Chondrocyte (in vitro differentiated cells): Measurements from ENCODE around the gene RTL10. TPM values are rescaled to one million over a fixed set of nuclear protein-coding genes. Genes with fewer than 3 reads are reported as not detected.
"Not testable (repeated sequence)": the region's sequence is repeated elsewhere in the genome, so short reads cannot be mapped to it uniquely, and the experiment has no call there.

Experiments used
- DNase-seq: peaks from one replicate; pipeline ENCODE4 v3.0.0; 2021; ENCODE audit warnings: mixed read lengths, low spot score
- H3K27ac Mint-ChIP-seq: one replicate; pipeline ENCODE4 v1.8.0; 2021; ENCODE audit warnings: mild to moderate bottlenecking, moderate library complexity, mixed read lengths; ENCODE audit not compliant: unreplicated experiment
- H3K27me3 Mint-ChIP-seq: 2 replicates; pipeline ENCODE4 v1.8.0; 2021; ENCODE audit warnings: low read depth, mixed read lengths
- H3K36me3 Mint-ChIP-seq: 2 replicates; pipeline ENCODE4 v1.8.0; 2021; ENCODE audit warnings: low read depth, mixed read lengths
- H3K4me1 Mint-ChIP-seq: 2 replicates; pipeline ENCODE4 v1.8.0; 2021; ENCODE audit warnings: low read depth, mild to moderate bottlenecking, mixed read lengths
- H3K4me3 Mint-ChIP-seq: one replicate; pipeline ENCODE4 v1.8.0; 2021; ENCODE audit warnings: mild to moderate bottlenecking, moderate library complexity, mixed read lengths; ENCODE audit not compliant: unreplicated experiment
- H3K9me3 Mint-ChIP-seq: 2 replicates; pipeline ENCODE4 v1.8.0; 2021; ENCODE audit warnings: low read depth, mixed read lengths
- total RNA-seq: library from RNA; stranded (reverse); gene quantifications from 3 replicates; pipeline ENCODE4 v1.2.1, GENCODE V29; 2021
- TF ChIP-seq, protein P1 (sequence below): fragments of 200-600 bp; sonication (generic); IDR thresholded peaks from 2 replicates; pipeline ENCODE4 v1.5.0; 2021; ENCODE audit warnings: antibody characterized with exemption, mild to moderate bottlenecking, moderate library complexity

Gene RTL10
- total RNA-seq, 1 donor from 2014 or later: 15.6 TPM

DNA sequence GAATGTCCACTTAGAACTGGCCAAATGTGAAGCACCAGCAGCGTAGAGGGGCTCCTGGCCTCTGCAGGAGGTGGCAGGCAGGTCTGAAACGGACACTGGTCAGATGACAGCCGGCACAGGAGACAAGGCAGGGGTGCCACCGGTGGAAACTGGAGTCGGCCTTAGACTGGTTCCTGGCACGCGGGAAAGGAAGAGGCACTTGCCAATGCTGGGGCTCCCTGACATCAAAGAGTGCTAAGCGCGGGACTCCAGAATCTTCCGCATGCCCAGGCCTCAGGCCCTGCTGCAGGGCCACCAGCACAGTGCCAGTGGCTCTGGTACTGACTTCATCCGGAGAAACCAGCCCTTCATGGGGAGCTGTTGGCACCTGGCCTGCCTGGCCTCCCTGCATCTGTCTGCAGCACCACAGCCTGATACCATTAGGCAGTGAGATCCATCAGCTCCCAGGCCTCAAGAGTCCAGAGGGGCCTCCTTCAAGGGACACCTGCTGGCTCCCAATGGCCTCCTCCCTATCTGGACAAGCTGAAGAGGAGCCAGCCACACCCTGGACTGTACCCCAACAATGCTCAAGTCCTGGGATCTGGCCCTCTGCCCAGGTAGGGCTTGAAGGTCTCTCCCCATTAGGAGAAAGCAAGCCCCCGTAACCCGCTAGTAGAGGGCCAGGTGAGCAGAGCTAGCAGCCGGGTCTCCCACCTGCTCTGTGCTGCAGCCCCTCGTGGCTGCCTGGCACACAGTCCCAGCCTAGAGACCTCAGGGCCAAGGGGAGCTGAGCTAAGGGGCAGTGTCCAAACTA lies 29.7 kb upstream of the RTL10 start:
- Mint-ChIP-seq H3K4me1 (peaks cover 37% of the 10 kb centered on the region), H3K9me3 (no peaks in the 10 kb centered on the region), H3K27me3 (no peaks in the 10 kb centered on the region), H3K4me3 (no peak overlapping the region), H3K36me3 (no peaks in the 10 kb centered on the region), H3K27ac (no peak overlapping the region)
- TF ChIP-seq, protein P1, sequence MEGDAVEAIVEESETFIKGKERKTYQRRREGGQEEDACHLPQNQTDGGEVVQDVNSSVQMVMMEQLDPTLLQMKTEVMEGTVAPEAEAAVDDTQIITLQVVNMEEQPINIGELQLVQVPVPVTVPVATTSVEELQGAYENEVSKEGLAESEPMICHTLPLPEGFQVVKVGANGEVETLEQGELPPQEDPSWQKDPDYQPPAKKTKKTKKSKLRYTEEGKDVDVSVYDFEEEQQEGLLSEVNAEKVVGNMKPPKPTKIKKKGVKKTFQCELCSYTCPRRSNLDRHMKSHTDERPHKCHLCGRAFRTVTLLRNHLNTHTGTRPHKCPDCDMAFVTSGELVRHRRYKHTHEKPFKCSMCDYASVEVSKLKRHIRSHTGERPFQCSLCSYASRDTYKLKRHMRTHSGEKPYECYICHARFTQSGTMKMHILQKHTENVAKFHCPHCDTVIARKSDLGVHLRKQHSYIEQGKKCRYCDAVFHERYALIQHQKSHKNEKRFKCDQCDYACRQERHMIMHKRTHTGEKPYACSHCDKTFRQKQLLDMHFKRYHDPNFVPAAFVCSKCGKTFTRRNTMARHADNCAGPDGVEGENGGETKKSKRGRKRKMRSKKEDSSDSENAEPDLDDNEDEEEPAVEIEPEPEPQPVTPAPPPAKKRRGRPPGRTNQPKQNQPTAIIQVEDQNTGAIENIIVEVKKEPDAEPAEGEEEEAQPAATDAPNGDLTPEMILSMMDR: no peak
- peak; percentile 63 for DNase-seq

- H3K36me3 Mint-ChIP-seq, H3K27ac Mint-ChIP-seq, H3K9me3 Mint-ChIP-seq, H3K4me3 Mint-ChIP-seq, H3K27me3 Mint-ChIP-seq: not testable (repeated sequence)
- H3K4me1 Mint-ChIP-seq: peaks cover 45% of the 10 kb centered on the region
- DNase-seq: peak; percentile 19
These were observed 28.8 kb upstream of the RTL10 start for GRCh38 chr22:19883446-19883845.

- H3K27ac Mint-ChIP-seq: peak overlapping the region; percentile 95
- H3K36me3 Mint-ChIP-seq: no peaks in the 10 kb centered on the region
- no peaks in the 10 kb centered on the region for H3K9me3 Mint-ChIP-seq
- H3K27me3 Mint-ChIP-seq: no peaks in the 10 kb centered on the region
- TF ChIP-seq, protein P1: no peak
- H3K4me1 Mint-ChIP-seq: peaks cover 52% of the 10 kb centered on the region
- DNase-seq: peak; percentile 76
- H3K4me3 Mint-ChIP-seq: no peak overlapping the region
These were observed 28.0 kb upstream of the RTL10 start for GRCh38 chr22:19882446-19883381.

GRCh38 chr22:19880786-19881569 lies 26.3 kb upstream of the RTL10 start:
- Mint-ChIP-seq H3K27me3 (no peaks in the 10 kb centered on the region), H3K4me3 (peak overlapping the region; percentile 61), H3K9me3 (no peaks in the 10 kb centered on the region), H3K4me1 (peaks cover 56% of the 10 kb centered on the region), H3K36me3 (no peaks in the 10 kb centered on the region), H3K27ac (peak overlapping the region; percentile 95)
- DNase-seq: peak; percentile 97
- TF ChIP-seq, protein P1: peak; percentile 25

GRCh38 chr22:19879992-19880785 lies 25.5 kb upstream of the RTL10 start:
- no peaks in the 10 kb centered on the region for H3K27me3 Mint-ChIP-seq
- TF ChIP-seq, protein P1: no peak
- H3K4me3 Mint-ChIP-seq: peak overlapping the region; percentile 28
- H3K36me3 Mint-ChIP-seq: no peaks in the 10 kb centered on the region
- peaks cover 55% of the 10 kb centered on the region for H3K4me1 Mint-ChIP-seq
- H3K9me3 Mint-ChIP-seq: no peaks in the 10 kb centered on the region
- DNase-seq: peak; percentile 89
- H3K27ac Mint-ChIP-seq: peak overlapping the region; percentile 65
